ENCODE data around the gene HSPA1B. TPM values are rescaled to one million over a fixed set of nuclear protein-coding genes. Genes with fewer than 3 reads are reported as not detected.
A peak's percentile ranks its signal among the peaks of the same experiment; 100 is the strongest.
"Not testable (repeated sequence)": the region's sequence is repeated elsewhere in the genome, so short reads cannot be mapped to it uniquely, and the experiment has no call there.

The HSPA1B gene
- total and polyA plus RNA-seq, 2 donors = 46.8 to 110 TPM

- peaks cover 59 to 71% of the 10 kb centered on the region in 2 donors for H3K36me3 ChIP-seq (ENCODE audit: control insufficient read depth in 2 of 2, insufficient read depth in 2 of 2, low read length in 1 of 2)
- H3K9me3 ChIP-seq (ENCODE audit: control insufficient read depth in 2 of 2, insufficient read depth in 1 of 2, low read length in 1 of 2) = no peaks in the 10 kb centered on the region
- no peak overlapping the region for H3K4me3 ChIP-seq (ENCODE audit: low read length in 2 of 2)
- no peak for DNase-seq (ENCODE audit: low read depth in 6 of 9, low spot score in 9 of 9)
- no peak overlapping the region for H3K27ac ChIP-seq (ENCODE audit: low read depth in 1 of 2, low read length in 1 of 2)
- H3K4me1 ChIP-seq (ENCODE audit: control insufficient read depth in 2 of 2, insufficient read depth in 2 of 2, low read length in 2 of 2) = peaks cover 0 to 3% of the 10 kb centered on the region in 2 donors
- WGBS = 98% methylated on average over 32 of the region's 32 CpGs
- H3K27me3 ChIP-seq (ENCODE audit: control insufficient read depth in 2 of 2, insufficient read depth in 1 of 2, low read length in 1 of 2) = no peaks in the 10 kb centered on the region
Observed at GRCh38 chr6:31782126-31782855, 45.2 kb upstream of the HSPA1B start.

GRCh38 chr6:31784098-31784925, 43.2 kb upstream of the HSPA1B start:
- DNase-seq (ENCODE audit: low read depth in 6 of 9, low spot score in 9 of 9) = no peak
- WGBS = 99% methylated on average over 15 of the region's 15 CpGs
- no peaks in the 10 kb centered on the region for H3K4me1 ChIP-seq (ENCODE audit: control insufficient read depth in 2 of 2, insufficient read depth in 2 of 2, low read length in 2 of 2)

GRCh38 chr6:31785475-31785874, 42.1 kb upstream of the HSPA1B start:
- Histone ChIP-seq H3K4me3 (ENCODE audit: low read length in 2 of 2) (no peak overlapping the region), H3K4me1 (ENCODE audit: control insufficient read depth in 2 of 2, insufficient read depth in 2 of 2, low read length in 2 of 2) (peaks cover 0 to 3% of the 10 kb centered on the region in 2 donors), H3K27me3 (ENCODE audit: control insufficient read depth in 2 of 2, insufficient read depth in 1 of 2, low read length in 1 of 2) (no peaks in the 10 kb centered on the region), H3K36me3 (ENCODE audit: control insufficient read depth in 2 of 2, insufficient read depth in 2 of 2, low read length in 1 of 2) (peaks cover 37 to 56% of the 10 kb centered on the region in 2 donors), H3K27ac (ENCODE audit: low read depth in 1 of 2, low read length in 1 of 2) (no peak overlapping the region), H3K9me3 (ENCODE audit: control insufficient read depth in 2 of 2, insufficient read depth in 1 of 2, low read length in 1 of 2) (no peaks in the 10 kb centered on the region)
- over 99% methylated on average over 11 of the region's 11 CpGs for WGBS
- no peak for DNase-seq (ENCODE audit: low read depth in 6 of 9, low spot score in 9 of 9)

More at GRCh38 chr6:31784098-31784925, 43.2 kb upstream of the HSPA1B start:
- peaks cover 49 to 61% of the 10 kb centered on the region in 2 donors for H3K36me3 ChIP-seq (ENCODE audit: control insufficient read depth in 2 of 2, insufficient read depth in 2 of 2, low read length in 1 of 2)
- no peaks in the 10 kb centered on the region for H3K9me3 ChIP-seq (ENCODE audit: control insufficient read depth in 2 of 2, insufficient read depth in 1 of 2, low read length in 1 of 2)
- no peaks in the 10 kb centered on the region for H3K27me3 ChIP-seq (ENCODE audit: control insufficient read depth in 2 of 2, insufficient read depth in 1 of 2, low read length in 1 of 2)
- H3K27ac ChIP-seq (ENCODE audit: low read depth in 1 of 2, low read length in 1 of 2) = no peak overlapping the region
- H3K4me3 ChIP-seq (ENCODE audit: low read length in 2 of 2) = no peak overlapping the region

- Histone ChIP-seq H3K4me1 (ENCODE audit: control insufficient read depth in 2 of 2, insufficient read depth in 2 of 2, low read length in 2 of 2) (peaks cover 9 to 21% of the 10 kb centered on the region in 2 donors), H3K9me3 (ENCODE audit: control insufficient read depth in 2 of 2, insufficient read depth in 1 of 2, low read length in 1 of 2) (peaks cover 0 to 4% of the 10 kb centered on the region in 2 donors), H3K4me3 (ENCODE audit: low read length in 2 of 2) (no peak overlapping the region), H3K27me3 (ENCODE audit: control insufficient read depth in 2 of 2, insufficient read depth in 1 of 2, low read length in 1 of 2) (no peaks in the 10 kb centered on the region), H3K36me3 (ENCODE audit: control insufficient read depth in 2 of 2, insufficient read depth in 2 of 2, low read length in 1 of 2) (peaks cover 11 to 29% of the 10 kb centered on the region in 2 donors), H3K27ac (ENCODE audit: low read depth in 1 of 2, low read length in 1 of 2) (no peak overlapping the region)
- WGBS = 84% methylated on average over 12 of the region's 12 CpGs
- DNase-seq (ENCODE audit: low read depth in 6 of 9, low spot score in 9 of 9) = peak in 2 of 9 donors; percentile 48 to 61
Observed at GRCh38 chr6:31791324-31792089, 36.0 kb upstream of the HSPA1B start.

- H3K27me3 ChIP-seq (ENCODE audit: control insufficient read depth in 2 of 2, insufficient read depth in 1 of 2, low read length in 1 of 2) = no peaks in the 10 kb centered on the region
- peaks cover 11 to 31% of the 10 kb centered on the region in 2 donors for H3K36me3 ChIP-seq (ENCODE audit: control insufficient read depth in 2 of 2, insufficient read depth in 2 of 2, low read length in 1 of 2)
- no peak overlapping the region for H3K27ac ChIP-seq (ENCODE audit: low read depth in 1 of 2, low read length in 1 of 2)
- 99% methylated on average over 3 of the region's 3 CpGs for WGBS
- peaks cover 9 to 25% of the 10 kb centered on the region in 2 donors for H3K4me1 ChIP-seq (ENCODE audit: control insufficient read depth in 2 of 2, insufficient read depth in 2 of 2, low read length in 2 of 2)
- H3K9me3 ChIP-seq (ENCODE audit: control insufficient read depth in 2 of 2, insufficient read depth in 1 of 2, low read length in 1 of 2) = peaks cover 0 to 4% of the 10 kb centered on the region in 2 donors
- H3K4me3 ChIP-seq (ENCODE audit: low read length in 2 of 2) = no peak overlapping the region
- DNase-seq (ENCODE audit: low read depth in 6 of 9, low spot score in 9 of 9) = no peak
Observed at GRCh38 chr6:31792090-31792374, 35.5 kb upstream of the HSPA1B start.

- DNase-seq (ENCODE audit: low read depth in 6 of 9, low spot score in 9 of 9) = no peak
- peaks cover 15 to 33% of the 10 kb centered on the region in 2 donors for H3K4me1 ChIP-seq (ENCODE audit: control insufficient read depth in 2 of 2, insufficient read depth in 2 of 2, low read length in 2 of 2)
- H3K27me3 ChIP-seq (ENCODE audit: control insufficient read depth in 2 of 2, insufficient read depth in 1 of 2, low read length in 1 of 2) = no peaks in the 10 kb centered on the region
- no peak overlapping the region for H3K27ac ChIP-seq (ENCODE audit: low read depth in 1 of 2, low read length in 1 of 2)
- 85% methylated on average over 12 of the region's 12 CpGs for WGBS
- H3K4me3 ChIP-seq (ENCODE audit: low read length in 2 of 2) = no peak overlapping the region
- H3K36me3 ChIP-seq (ENCODE audit: control insufficient read depth in 2 of 2, insufficient read depth in 2 of 2, low read length in 1 of 2) = peaks cover 11 to 35% of the 10 kb centered on the region in 2 donors
- peaks cover 0 to 4% of the 10 kb centered on the region in 2 donors for H3K9me3 ChIP-seq (ENCODE audit: control insufficient read depth in 2 of 2, insufficient read depth in 1 of 2, low read length in 1 of 2)
Observed at GRCh38 chr6:31792761-31793171, 34.8 kb upstream of the HSPA1B start.

- H3K27ac ChIP-seq (ENCODE audit: low read depth in 1 of 2, low read length in 1 of 2); H3K4me3 ChIP-seq (ENCODE audit: low read length in 2 of 2): not testable (repeated sequence)
- 98% methylated on average over 6 of the region's 6 CpGs for WGBS
Observed at GRCh38 chr6:31793927-31794245, 33.7 kb upstream of the HSPA1B start.

GRCh38 chr6:31794294-31794865, 33.2 kb upstream of the HSPA1B start:
- 37% methylated on average over 7 of the region's 7 CpGs for WGBS
- Histone ChIP-seq H3K9me3 (ENCODE audit: control insufficient read depth in 2 of 2, insufficient read depth in 1 of 2, low read length in 1 of 2) (peaks cover 0 to 4% of the 10 kb centered on the region in 2 donors), H3K27ac (ENCODE audit: low read depth in 1 of 2, low read length in 1 of 2) (peak overlapping the region in 1 of 2 donors; percentile 53), H3K4me1 (ENCODE audit: control insufficient read depth in 2 of 2, insufficient read depth in 2 of 2, low read length in 2 of 2) (peaks cover 16 to 40% of the 10 kb centered on the region in 2 donors), H3K27me3 (ENCODE audit: control insufficient read depth in 2 of 2, insufficient read depth in 1 of 2, low read length in 1 of 2) (no peaks in the 10 kb centered on the region), H3K4me3 (ENCODE audit: low read length in 2 of 2) (peak overlapping the region; percentile 88 to 96), H3K36me3 (ENCODE audit: control insufficient read depth in 2 of 2, insufficient read depth in 2 of 2, low read length in 1 of 2) (peaks cover 11 to 32% of the 10 kb centered on the region in 2 donors)
- peak in 1 of 9 donors; percentile 25 for DNase-seq (ENCODE audit: low read depth in 6 of 9, low spot score in 9 of 9)

More at GRCh38 chr6:31793927-31794245, 33.7 kb upstream of the HSPA1B start:
- not testable (repeated sequence) for H3K9me3 ChIP-seq (ENCODE audit: control insufficient read depth in 2 of 2, insufficient read depth in 1 of 2, low read length in 1 of 2); H3K27me3 ChIP-seq (ENCODE audit: control insufficient read depth in 2 of 2, insufficient read depth in 1 of 2, low read length in 1 of 2); DNase-seq (ENCODE audit: low read depth in 6 of 9, low spot score in 9 of 9)
- Histone ChIP-seq H3K4me1 (ENCODE audit: control insufficient read depth in 2 of 2, insufficient read depth in 2 of 2, low read length in 2 of 2) (peaks cover 16 to 40% of the 10 kb centered on the region in 2 donors), H3K36me3 (ENCODE audit: control insufficient read depth in 2 of 2, insufficient read depth in 2 of 2, low read length in 1 of 2) (peaks cover 11 to 35% of the 10 kb centered on the region in 2 donors)
